SK-N-SH (cell line): Measurements from ENCODE around the gene OGFOD2. TPM values are rescaled to one million over a fixed set of nuclear protein-coding genes. Genes with fewer than 3 reads are reported as not detected.

Experiments
- CTCF ChIA-PET: fragments of 300-600, 350-600 bp; formaldehyde crosslinking; extraction: SDS; loops from one replicate; lab custom pipeline; 2021; lab: Yijun Ruan, JAX
- POLR2A ChIA-PET: fragments of 350-600 bp; sonication (Branson Sonifier 250); formaldehyde crosslinking; extraction: SDS; loops from one replicate; lab custom pipeline; 2020; ENCODE audit warnings: antibody characterized with exemption, inconsistent platforms; lab: Yijun Ruan, JAX
- DNase-seq: peaks from one replicate; pipeline ENCODE4 v3.0.0; 2012
- H2AFZ ChIP-seq: fragments of 200-600 bp; sonication (generic); 2 replicates; pipeline ENCODE4 v1.8.1; 2016; ENCODE audit warnings: antibody characterized with exemption, mild to moderate bottlenecking, low read depth
- H3F3A ChIP-seq: fragments of 200-600 bp; sonication (generic); replicated peaks from 2 replicates; pipeline ENCODE3; 2016; ENCODE audit warnings: antibody characterized with exemption, mild to moderate bottlenecking; ENCODE audit not compliant: insufficient read depth
- H3K27ac ChIP-seq, 2 experiments: fragments of 200-500 bp in 1 of 2; fragments of 200-600 bp in 1 of 2; sonication (Bioruptor generic) in 1 of 2; sonication (generic), shearing (Covaris generic) in 1 of 2; 2 replicates each; pipeline versions ENCODE4 v1.5.1 to v1.6.1; 2014 to 2016; ENCODE audit warnings: low read depth in 2 of 2, inconsistent platforms in 1 of 2, low read length in 1 of 2, mild to moderate bottlenecking in 1 of 2, mixed read lengths in 1 of 2
- H3K27me3 ChIP-seq: fragments of 200-600 bp; sonication (generic), shearing (Covaris generic); 2 replicates; pipeline ENCODE4 v1.6.1; 2016; ENCODE audit warnings: mixed run types; ENCODE audit not compliant: insufficient read depth
- H3K36me3 ChIP-seq, 2 experiments: fragments of 200-500 bp in 1 of 2; fragments of 200-600 bp in 1 of 2; sonication (Bioruptor generic) in 1 of 2; sonication (generic) in 1 of 2; replicated peaks in 1 of 2; 2 replicates each; pipeline versions ENCODE3 to v1.5.1; 2014 to 2016; ENCODE audit warnings: low read length in 1 of 2, mild to moderate bottlenecking in 1 of 2; ENCODE audit not compliant: insufficient read depth in 2 of 2, control insufficient read depth in 1 of 2
- H3K4me1 ChIP-seq, 2 experiments: fragments of 200-500 bp in 1 of 2; fragments of 200-600 bp in 1 of 2; sonication (Bioruptor generic) in 1 of 2; sonication (generic), shearing (Covaris generic) in 1 of 2; 2 replicates each; pipeline versions ENCODE4 v1.5.1 to v1.6.1; 2014 to 2016; ENCODE audit warnings: low read depth in 1 of 2, low read length in 1 of 2, mixed run types in 1 of 2; ENCODE audit not compliant: insufficient read depth in 2 of 2, control insufficient read depth in 1 of 2
- H3K4me2 ChIP-seq: fragments of 200-600 bp; sonication (generic), shearing (Covaris generic); 2 replicates; pipeline ENCODE4 v1.6.1; 2017; ENCODE audit warnings: mixed run types
- H3K4me3 ChIP-seq, 2 experiments: fragments of 200-500 bp in 1 of 2; fragments of 200-600 bp in 1 of 2; sonication (Bioruptor generic) in 1 of 2; sonication (generic), shearing (Covaris generic) in 1 of 2; 2 replicates each; pipeline versions ENCODE4 v1.5.1 to v1.8.1; 2014 to 2016; ENCODE audit warnings: low read depth in 2 of 2, inconsistent platforms in 1 of 2, low read length in 1 of 2, mild to moderate bottlenecking in 1 of 2, mixed read lengths in 1 of 2, moderate library complexity in 1 of 2
- H3K79me2 ChIP-seq: fragments of 200-600 bp; sonication (generic); 2 replicates; pipeline ENCODE4 v1.8.1; 2017; ENCODE audit warnings: mild to moderate bottlenecking; ENCODE audit not compliant: insufficient read depth
- H3K9ac ChIP-seq: fragments of 200-600 bp; sonication (generic); 2 replicates; pipeline ENCODE4 v1.6.1; 2017; ENCODE audit warnings: mixed run types
- H3K9me2 ChIP-seq: fragments of 200-600 bp; sonication (generic); 2 replicates; pipeline ENCODE4 v1.6.1; 2017; ENCODE audit warnings: mixed run types
- H3K9me3 ChIP-seq: fragments of 200-600 bp; sonication (generic); 2 replicates; pipeline ENCODE4 v1.6.1; 2017; ENCODE audit warnings: mixed run types, mild to moderate bottlenecking, moderate library complexity
- H4K20me1 ChIP-seq: fragments of 200-600 bp; sonication (generic); 2 replicates; pipeline ENCODE4 v1.6.1; 2017; ENCODE audit warnings: mild to moderate bottlenecking, mixed run types; ENCODE audit not compliant: insufficient read depth
- ELF1 ChIP-seq: IDR thresholded peaks from 2 replicates; pipeline ENCODE4 v1.4.0; 2012
- EZH2phosphoT487 ChIP-seq: fragments of 200-600 bp; sonication (generic); IDR thresholded peaks from 2 replicates; pipeline ENCODE4 v1.6.1; 2017; ENCODE audit warnings: low read depth, mixed run types, mild to moderate bottlenecking, antibody characterized with exemption, moderate library complexity, borderline replicate concordance
- FOSL2 ChIP-seq: IDR thresholded peaks from 2 replicates; pipeline ENCODE4 v1.4.0; 2012; ENCODE audit warnings: low read depth, mild to moderate bottlenecking, moderate library complexity, borderline replicate concordance
- FOXJ3 ChIP-seq: sonication (generic); formaldehyde crosslinking; IDR thresholded peaks from 2 replicates; pipeline ENCODE4 v1.5.1; 2020; ENCODE audit warnings: mild to moderate bottlenecking, missing genetic modification reagents
- GABPA ChIP-seq: IDR thresholded peaks from 2 replicates; pipeline ENCODE4 v1.4.0; 2012; ENCODE audit warnings: low read depth, mild to moderate bottlenecking
- GATA2 ChIP-seq: sonication (generic); formaldehyde crosslinking; IDR thresholded peaks from 2 replicates; pipeline ENCODE4 v1.5.0; 2020; ENCODE audit warnings: mild to moderate bottlenecking, missing genetic modification reagents
- MEF2A ChIP-seq: IDR thresholded peaks from 2 replicates; pipeline ENCODE4 v1.4.0; 2012; ENCODE audit warnings: low read depth, borderline replicate concordance
- NRF1 ChIP-seq: IDR thresholded peaks from 2 replicates; pipeline ENCODE4 v1.6.1; 2012; ENCODE audit warnings: low read depth, mild to moderate bottlenecking, low read length
- PBX3 ChIP-seq: IDR thresholded peaks from 2 replicates; pipeline ENCODE4; 2012
- POLR2AphosphoS5 ChIP-seq: IDR thresholded peaks from 2 replicates; pipeline ENCODE4 v1.6.1; 2012; ENCODE audit warnings: low read depth, low read length
- RAD21 ChIP-seq: IDR thresholded peaks from 2 replicates; pipeline ENCODE4 v1.6.1; 2012; ENCODE audit warnings: mild to moderate bottlenecking, low read length
- RCOR1 ChIP-seq: fragments of 150-350 bp; IDR thresholded peaks from 2 replicates; pipeline ENCODE4 v1.6.1; 2017; ENCODE audit warnings: antibody characterized with exemption, low read length
- REST ChIP-seq: IDR thresholded peaks from 2 replicates; pipeline ENCODE4 v1.6.1; 2012; ENCODE audit warnings: mild to moderate bottlenecking, low read depth, low read length, moderate library complexity
- RXRA ChIP-seq: IDR thresholded peaks from 2 replicates; pipeline ENCODE4 v1.4.0; 2012; ENCODE audit warnings: low read depth, mild to moderate bottlenecking, borderline replicate concordance
- TAF1 ChIP-seq: IDR thresholded peaks from 2 replicates; pipeline ENCODE4 v1.6.1; 2012; ENCODE audit warnings: low read depth, mild to moderate bottlenecking, low read length, moderate library complexity, borderline replicate concordance
- TCF12 ChIP-seq: IDR thresholded peaks from 2 replicates; pipeline ENCODE4 v1.4.0; 2012
- TEAD4 ChIP-seq: IDR thresholded peaks from 2 replicates; pipeline ENCODE4 v1.4.0; 2012; ENCODE audit warnings: mild to moderate bottlenecking, borderline replicate concordance; ENCODE audit not compliant: insufficient read depth
- YY1 ChIP-seq: IDR thresholded peaks from 2 replicates; pipeline ENCODE4 v1.4.0; 2012; ENCODE audit warnings: low read depth, mild to moderate bottlenecking
- ZBTB33 ChIP-seq: IDR thresholded peaks from 2 replicates; pipeline ENCODE4 v1.4.0; 2012; ENCODE audit warnings: low read depth, borderline replicate concordance
- WGBS: methylation state at CpG from one replicate; pipeline ENCODE4 v1.1.6; 2017; ENCODE audit warnings: low lambda C conversion rate; 5-methylcytosine and 5-hydroxymethylcytosine counted together
- polyA plus RNA-seq, 3 experiments: library from polyadenylated mRNA; depleted of rRNA; stranded (reverse); fragments of >200 nt; gene quantifications; 2 replicates each; pipeline ENCODE4 v1.2.3, GENCODE V29; 2012
- TF ChIP-seq, protein P1 (sequence below): fragments of 150-350 bp; IDR thresholded peaks from 2 replicates; pipeline ENCODE4 v1.6.1; 2017; ENCODE audit warnings: antibody characterized with exemption, low read length, low read depth, borderline replicate concordance
- TF ChIP-seq, protein P2 (sequence below): IDR thresholded peaks from 2 replicates; pipeline ENCODE4 v1.4.0; 2012; ENCODE audit warnings: low read depth, borderline replicate concordance

Gene OGFOD2
- polyA plus RNA-seq, 1 of the 3 experiments (the other 2 are of a cell fraction) = 22.0 TPM

GRCh38 chr12:122935318-122935717 lies 39.7 kb upstream of the OGFOD2 start:
- no peak overlapping the region for H2AFZ ChIP-seq
- no peaks in the 10 kb centered on the region for H4K20me1 ChIP-seq
- 96% methylated on average over 8 of the region's 8 CpGs for WGBS
- H3K4me2 ChIP-seq = no peak overlapping the region
- POLR2A ChIA-PET = no interaction called here
- no peaks in the 10 kb centered on the region for H3K27me3 ChIP-seq
- H3K4me1 ChIP-seq = no peaks in the 10 kb centered on the region
- CTCF ChIA-PET = no interaction called here
- no peak for DNase-seq
- H3K9me2 ChIP-seq = no peaks in the 10 kb centered on the region
- H3K9ac ChIP-seq = no peak overlapping the region
- H3K79me2 ChIP-seq = no peaks in the 10 kb centered on the region
- H3K4me3 ChIP-seq = no peak overlapping the region
- TF ChIP-seq RXRA = no peak
- TF ChIP-seq NRF1 = no peak
- no peak for TF ChIP-seq POLR2AphosphoS5
- TF ChIP-seq, protein P1, sequence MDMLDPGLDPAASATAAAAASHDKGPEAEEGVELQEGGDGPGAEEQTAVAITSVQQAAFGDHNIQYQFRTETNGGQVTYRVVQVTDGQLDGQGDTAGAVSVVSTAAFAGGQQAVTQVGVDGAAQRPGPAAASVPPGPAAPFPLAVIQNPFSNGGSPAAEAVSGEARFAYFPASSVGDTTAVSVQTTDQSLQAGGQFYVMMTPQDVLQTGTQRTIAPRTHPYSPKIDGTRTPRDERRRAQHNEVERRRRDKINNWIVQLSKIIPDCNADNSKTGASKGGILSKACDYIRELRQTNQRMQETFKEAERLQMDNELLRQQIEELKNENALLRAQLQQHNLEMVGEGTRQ = no peak
- TF ChIP-seq TAF1 = no peak
- no peak for TF ChIP-seq ELF1
- no peak for TF ChIP-seq GABPA
- no peak for TF ChIP-seq FOSL2
- TF ChIP-seq RAD21 = no peak
- no peak for TF ChIP-seq RCOR1
- no peak for TF ChIP-seq TEAD4
- TF ChIP-seq MEF2A = no peak
- no peak for TF ChIP-seq TCF12
- TF ChIP-seq EZH2phosphoT487 = no peak
- no peak for TF ChIP-seq YY1
- no peak for TF ChIP-seq PBX3
- H3K36me3 ChIP-seq = no peaks in the 10 kb centered on the region
- H3F3A ChIP-seq = no peaks in the 10 kb centered on the region
- H3K27ac ChIP-seq = no peak overlapping the region
- no peaks in the 10 kb centered on the region for H3K9me3 ChIP-seq

DNA sequence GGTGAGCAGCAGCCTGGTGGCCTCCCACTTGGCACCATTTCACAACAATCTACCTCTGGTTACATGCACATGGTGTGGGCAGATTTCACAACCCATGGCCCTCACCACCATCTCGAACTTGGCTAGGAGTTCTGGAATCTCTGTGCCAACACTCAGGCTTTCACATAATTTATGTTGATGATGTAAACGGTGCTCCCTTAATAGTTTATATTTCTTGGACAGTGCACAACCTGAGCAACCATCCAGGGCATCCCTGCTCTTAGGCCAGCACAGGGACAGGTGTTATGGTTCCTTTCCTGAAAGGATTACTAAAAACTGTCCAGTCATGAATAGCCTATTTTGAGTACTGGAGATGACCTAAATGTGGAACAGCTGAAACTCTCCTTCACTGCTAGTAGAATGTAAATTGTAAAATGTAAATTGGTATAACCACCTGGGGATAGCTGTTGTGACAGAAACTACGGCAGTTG lies 37.4 kb upstream of the OGFOD2 start:
- H2AFZ ChIP-seq = no peak overlapping the region
- no peaks in the 10 kb centered on the region for H3K79me2 ChIP-seq
- ChIA-PET CTCF (interaction anchor here (0.6 to 1.3 kb wide), 3 partner anchors 14 to 144 kb away, joined by 3 to 4 read pairs (median 3); no protein-coding TSS in a partner anchor), POLR2A (no interaction called here)
- H3K9me2 ChIP-seq = no peaks in the 10 kb centered on the region
- H3K36me3 ChIP-seq = no peaks in the 10 kb centered on the region
- peaks cover 0 to under 1% of the 10 kb centered on the region in 2 experiments; a peak in 1 of 4 replicates for H3K4me1 ChIP-seq
- 63% methylated on average over 3 of the region's 3 CpGs for WGBS
- H4K20me1 ChIP-seq = no peaks in the 10 kb centered on the region
- no peaks in the 10 kb centered on the region for H3K9me3 ChIP-seq
- no peak overlapping the region for H3K4me2 ChIP-seq
- H3K4me3 ChIP-seq = no peak overlapping the region
- no peaks in the 10 kb centered on the region for H3K27me3 ChIP-seq
- no peaks in the 10 kb centered on the region for H3F3A ChIP-seq
- no peak overlapping the region for H3K9ac ChIP-seq
- H3K27ac ChIP-seq = no peak overlapping the region
- DNase-seq = no peak
- TF ChIP-seq ZBTB33 (no peak), YY1 (no peak), GATA2 (CRISPR knock-in tag) (no peak), FOSL2 (no peak), REST (no peak), TCF12 (no peak), FOXJ3 (CRISPR knock-in tag) (no peak)
- TF ChIP-seq, protein P2, sequence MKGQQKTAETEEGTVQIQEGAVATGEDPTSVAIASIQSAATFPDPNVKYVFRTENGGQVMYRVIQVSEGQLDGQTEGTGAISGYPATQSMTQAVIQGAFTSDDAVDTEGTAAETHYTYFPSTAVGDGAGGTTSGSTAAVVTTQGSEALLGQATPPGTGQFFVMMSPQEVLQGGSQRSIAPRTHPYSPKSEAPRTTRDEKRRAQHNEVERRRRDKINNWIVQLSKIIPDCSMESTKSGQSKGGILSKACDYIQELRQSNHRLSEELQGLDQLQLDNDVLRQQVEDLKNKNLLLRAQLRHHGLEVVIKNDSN = no peak
